Liver (tissue), 9 donors: ENCODE results near the gene FOXR2. TPM values are rescaled to one million over a fixed set of nuclear protein-coding genes. Genes with fewer than 3 reads are reported as not detected.

Source experiments
- DNase-seq: peaks from one replicate; pipeline ENCODE4 v3.0.0-alpha.2; 2017; ENCODE audit warnings: low spot score
- H3K27ac ChIP-seq, 2 donors: one replicate each; pipeline ENCODE4 v1.7.0; 2013; ENCODE audit warnings: inconsistent platforms in 2 of 2, low read length in 2 of 2, control low read depth in 1 of 2, low read depth in 1 of 2, mild to moderate bottlenecking in 1 of 2
- H3K27me3 ChIP-seq, 4 donors: one replicate each; pipeline versions ENCODE4 v1.6.1 to v1.7.0; 2013; ENCODE audit warnings: low read length in 3 of 4, inconsistent platforms in 1 of 4, mild to moderate bottlenecking in 1 of 4, moderate library complexity in 1 of 4; ENCODE audit not compliant: control insufficient read depth in 4 of 4, insufficient read depth in 4 of 4
- H3K36me3 ChIP-seq, 4 donors: one replicate each; pipeline versions ENCODE4 v1.6.1 to v1.7.0; 2013; ENCODE audit warnings: low read length in 3 of 4, mild to moderate bottlenecking in 3 of 4, low read depth in 1 of 4, moderate library complexity in 1 of 4; ENCODE audit not compliant: control insufficient read depth in 4 of 4, insufficient read depth in 3 of 4
- H3K4me1 ChIP-seq, 4 donors: one replicate each; pipeline versions ENCODE4 v1.6.1 to v1.7.0; 2013; ENCODE audit warnings: low read length in 3 of 4, mild to moderate bottlenecking in 3 of 4, moderate library complexity in 1 of 4; ENCODE audit not compliant: control insufficient read depth in 4 of 4, insufficient read depth in 4 of 4
- H3K4me3 ChIP-seq, 3 donors: one replicate each; pipeline versions ENCODE4 v1.6.1 to v1.7.0; 2013; ENCODE audit warnings: low read length in 3 of 3, control low read depth in 1 of 3, low read depth in 1 of 3, mild to moderate bottlenecking in 1 of 3
- H3K9ac ChIP-seq, 2 donors: one replicate each; pipeline ENCODE4 v1.7.0; 2013; ENCODE audit warnings: low read length in 2 of 2, mild to moderate bottlenecking in 2 of 2, moderate library complexity in 2 of 2, control low read depth in 1 of 2, low read depth in 1 of 2
- H3K9me3 ChIP-seq, 4 donors: one replicate each; pipeline versions ENCODE4 v1.6.1 to v1.7.0; 2013; ENCODE audit warnings: low read length in 3 of 4; ENCODE audit not compliant: control insufficient read depth in 4 of 4
- EGR1 ChIP-seq, 2 donors: IDR thresholded peaks; 2 replicates each; pipeline ENCODE4 v1.6.1; 2016 to 2018; ENCODE audit warnings: antibody characterized with exemption in 2 of 2, low read depth in 2 of 2
- FOXA1 ChIP-seq: IDR thresholded peaks from 2 replicates; pipeline ENCODE4 v1.6.1; 2016; ENCODE audit warnings: antibody characterized with exemption
- FOXA2 ChIP-seq: IDR thresholded peaks from 2 replicates; pipeline ENCODE4 v1.6.1; 2016; ENCODE audit warnings: antibody characterized with exemption
- GABPA ChIP-seq, 2 donors: IDR thresholded peaks in 1 of 2; conservative IDR thresholded peaks in 1 of 2; 2 replicates each; pipeline ENCODE4 v1.6.1; 2016; ENCODE audit warnings: antibody characterized with exemption in 2 of 2, mild to moderate bottlenecking in 1 of 2, moderate library complexity in 1 of 2
- HNF4A ChIP-seq, 2 donors: conservative IDR thresholded peaks; 2 replicates each; pipeline ENCODE4 v1.6.1; 2016; ENCODE audit warnings: antibody characterized with exemption in 2 of 2, mild to moderate bottlenecking in 2 of 2
- HNF4G ChIP-seq: IDR thresholded peaks from 2 replicates; pipeline ENCODE4 v1.6.1; 2016; ENCODE audit warnings: antibody characterized with exemption
- NR2F2 ChIP-seq: IDR thresholded peaks from 2 replicates; pipeline ENCODE4 v1.6.1; 2016; ENCODE audit warnings: antibody characterized with exemption
- RAD21 ChIP-seq, 2 donors: IDR thresholded peaks; 2 replicates each; pipeline ENCODE4 v1.6.1; 2016; ENCODE audit warnings: antibody characterized with exemption in 2 of 2, mild to moderate bottlenecking in 2 of 2
- RXRA ChIP-seq, 2 donors: IDR thresholded peaks; 2 replicates each; pipeline ENCODE4 v1.6.1; 2017 to 2018; ENCODE audit warnings: antibody characterized with exemption in 2 of 2, mild to moderate bottlenecking in 1 of 2
- SP1 ChIP-seq: IDR thresholded peaks from 2 replicates; pipeline ENCODE4 v1.6.1; 2018; ENCODE audit warnings: antibody characterized with exemption, mild to moderate bottlenecking
- TAF1 ChIP-seq: conservative IDR thresholded peaks from 2 replicates; pipeline ENCODE4 v1.6.1; 2016; ENCODE audit warnings: antibody characterized with exemption, mild to moderate bottlenecking
- YY1 ChIP-seq: IDR thresholded peaks from 2 replicates; pipeline ENCODE4 v1.6.1; 2016; ENCODE audit warnings: antibody characterized with exemption, mild to moderate bottlenecking
- WGBS: extraction: QIAGEN DNeasy Blood & Tissue Kit; methylation state at CpG from one replicate; pipeline ENCODE4 v1.1.7; 2013; 5-methylcytosine and 5-hydroxymethylcytosine counted together
- polyA plus RNA-seq, 2 donors: library from polyadenylated mRNA; stranded (reverse) in 1 of 2; unstranded in 1 of 2; fragments of 200-250 nt in 1 of 2; fragments of >200 nt in 1 of 2; fragmentation: Nextera tagmentation in 1 of 2; extraction: Ambion mirVana in 1 of 2; gene quantifications; one replicate each; pipeline versions ENCODE4 v1.2.1 to v1.2.3, GENCODE V29; 2013 to 2015
- total RNA-seq, 2 donors: library from RNA; depleted of rRNA; stranded (reverse); fragments of >200 nt; gene quantifications; one replicate each; pipeline ENCODE4 v1.2.3, GENCODE V29; 2014
- TF ChIP-seq, protein P1 (sequence below): IDR thresholded peaks from 2 replicates; pipeline ENCODE4 v1.6.1; 2016; ENCODE audit warnings: antibody characterized with exemption, mild to moderate bottlenecking
- TF ChIP-seq, protein P2 (sequence below): IDR thresholded peaks from 2 replicates; pipeline ENCODE4 v1.6.1; 2016; ENCODE audit warnings: antibody characterized with exemption
- TF ChIP-seq, protein P3 (sequence below): fragments of 150-350 bp; IDR thresholded peaks from 2 replicates; pipeline ENCODE4 v1.5.1; 2017; ENCODE audit warnings: improper control_type of control experiment, low read depth, low read length; ENCODE audit not compliant: missing input control
- TF ChIP-seq, protein P4 (sequence below): IDR thresholded peaks from 2 replicates; pipeline ENCODE4 v1.6.1; 2016; ENCODE audit warnings: antibody characterized with exemption
- TF ChIP-seq, protein P5 (sequence below): IDR thresholded peaks from 2 replicates; pipeline ENCODE4 v1.6.1; 2016; ENCODE audit warnings: antibody characterized with exemption
- donor health status: healthy.
- donor health status: healthy.
- donor health status: healthy.
- donor health status: healthy.
- donor health status: healthy.

Gene FOXR2, protein sequence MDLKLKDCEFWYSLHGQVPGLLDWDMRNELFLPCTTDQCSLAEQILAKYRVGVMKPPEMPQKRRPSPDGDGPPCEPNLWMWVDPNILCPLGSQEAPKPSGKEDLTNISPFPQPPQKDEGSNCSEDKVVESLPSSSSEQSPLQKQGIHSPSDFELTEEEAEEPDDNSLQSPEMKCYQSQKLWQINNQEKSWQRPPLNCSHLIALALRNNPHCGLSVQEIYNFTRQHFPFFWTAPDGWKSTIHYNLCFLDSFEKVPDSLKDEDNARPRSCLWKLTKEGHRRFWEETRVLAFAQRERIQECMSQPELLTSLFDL
- total RNA-seq (not detected), polyA plus RNA-seq (not detected)

DNA sequence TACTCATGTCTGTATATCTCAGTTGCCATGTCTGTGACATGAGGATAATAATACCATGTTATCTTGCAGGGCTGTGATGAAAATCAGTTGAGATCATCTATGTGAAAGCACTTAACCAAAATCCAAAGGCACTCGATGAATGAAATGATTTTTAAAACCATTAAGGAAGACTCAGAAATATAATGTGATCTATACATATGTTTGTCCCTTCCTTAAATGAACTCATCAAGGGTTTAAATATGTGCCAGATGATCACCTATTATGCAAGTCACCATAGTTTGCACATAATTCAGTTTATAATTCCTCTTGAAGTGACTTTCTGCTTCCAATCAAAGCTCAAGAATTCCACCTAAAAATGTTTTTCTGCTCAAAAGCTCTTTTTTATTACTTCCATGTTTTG, at the start of gene FOXR2:
Gene FOXR2 (plus strand): TSS at position 301 of the 400 bp plus-strand sequence. CDS start 312 bp downstream, outside the sequence.
- Histone ChIP-seq H3K27ac (no peak within 1 kb of the TSS), H3K36me3 (no peaks in the 10 kb centered on the region), H3K9me3 (no peaks in the 10 kb centered on the region), H3K27me3 (peaks cover 0 to 3% (median 0%) of the 10 kb centered on the region in 4 donors), H3K4me1 (peaks cover 0 to 9% (median 1%) of the 10 kb centered on the region in 4 donors), H3K4me3 (no peak within 1 kb of the TSS), H3K9ac (no peak within 1 kb of the TSS)
- no peak for DNase-seq
- WGBS, result 95% methylated on average over 1 of the region's 1 CpG
- no peak for TF ChIP-seq RAD21 (IDR thresholded peaks at IDR 0.05)
- no peak for TF ChIP-seq YY1
- TF ChIP-seq TAF1, result no peak
- no peak for TF ChIP-seq RXRA (IDR thresholded peaks at IDR 0.05)
- TF ChIP-seq, protein P1, sequence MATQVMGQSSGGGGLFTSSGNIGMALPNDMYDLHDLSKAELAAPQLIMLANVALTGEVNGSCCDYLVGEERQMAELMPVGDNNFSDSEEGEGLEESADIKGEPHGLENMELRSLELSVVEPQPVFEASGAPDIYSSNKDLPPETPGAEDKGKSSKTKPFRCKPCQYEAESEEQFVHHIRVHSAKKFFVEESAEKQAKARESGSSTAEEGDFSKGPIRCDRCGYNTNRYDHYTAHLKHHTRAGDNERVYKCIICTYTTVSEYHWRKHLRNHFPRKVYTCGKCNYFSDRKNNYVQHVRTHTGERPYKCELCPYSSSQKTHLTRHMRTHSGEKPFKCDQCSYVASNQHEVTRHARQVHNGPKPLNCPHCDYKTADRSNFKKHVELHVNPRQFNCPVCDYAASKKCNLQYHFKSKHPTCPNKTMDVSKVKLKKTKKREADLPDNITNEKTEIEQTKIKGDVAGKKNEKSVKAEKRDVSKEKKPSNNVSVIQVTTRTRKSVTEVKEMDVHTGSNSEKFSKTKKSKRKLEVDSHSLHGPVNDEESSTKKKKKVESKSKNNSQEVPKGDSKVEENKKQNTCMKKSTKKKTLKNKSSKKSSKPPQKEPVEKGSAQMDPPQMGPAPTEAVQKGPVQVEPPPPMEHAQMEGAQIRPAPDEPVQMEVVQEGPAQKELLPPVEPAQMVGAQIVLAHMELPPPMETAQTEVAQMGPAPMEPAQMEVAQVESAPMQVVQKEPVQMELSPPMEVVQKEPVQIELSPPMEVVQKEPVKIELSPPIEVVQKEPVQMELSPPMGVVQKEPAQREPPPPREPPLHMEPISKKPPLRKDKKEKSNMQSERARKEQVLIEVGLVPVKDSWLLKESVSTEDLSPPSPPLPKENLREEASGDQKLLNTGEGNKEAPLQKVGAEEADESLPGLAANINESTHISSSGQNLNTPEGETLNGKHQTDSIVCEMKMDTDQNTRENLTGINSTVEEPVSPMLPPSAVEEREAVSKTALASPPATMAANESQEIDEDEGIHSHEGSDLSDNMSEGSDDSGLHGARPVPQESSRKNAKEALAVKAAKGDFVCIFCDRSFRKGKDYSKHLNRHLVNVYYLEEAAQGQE, result no peak
- no peak for TF ChIP-seq HNF4A (conservative IDR thresholded peaks at IDR 0.05)
- no peak for TF ChIP-seq FOXA1
- TF ChIP-seq FOXA2, result no peak
- no peak for TF ChIP-seq GABPA (IDR thresholded peaks at IDR 0.05 in 1 of 2, conservative IDR thresholded peaks at IDR 0.05 in 1 of 2)
- TF ChIP-seq EGR1 (IDR thresholded peaks at IDR 0.05; ENCODE audit: low read depth in 2 of 2), result no peak

DNA sequence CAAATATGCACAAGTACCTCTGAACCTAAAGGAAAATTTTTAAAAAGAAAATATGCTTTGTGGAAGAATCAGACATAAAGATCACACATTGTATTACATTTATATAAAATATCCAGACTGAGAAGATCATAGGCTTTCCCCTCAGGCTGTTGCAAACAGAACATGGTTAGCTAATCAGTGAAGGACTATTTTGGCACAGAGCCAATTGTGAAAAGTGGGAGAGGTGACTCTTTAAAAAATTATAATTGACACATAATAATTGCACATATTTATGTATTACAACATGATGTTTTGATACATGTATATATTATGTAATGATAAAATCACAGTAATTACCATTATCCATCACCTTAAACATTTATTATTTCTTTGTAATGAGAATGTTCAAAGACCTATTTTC, 44.1 kb upstream of the FOXR2 start:
- Histone ChIP-seq H3K36me3 (no peaks in the 10 kb centered on the region), H3K4me1 (no peaks in the 10 kb centered on the region), H3K9me3 (no peaks in the 10 kb centered on the region), H3K27ac (no peak overlapping the region), H3K4me3 (no peak overlapping the region), H3K27me3 (no peaks in the 10 kb centered on the region), H3K9ac (no peak overlapping the region)
- no peak for DNase-seq
- TF ChIP-seq, protein P2, sequence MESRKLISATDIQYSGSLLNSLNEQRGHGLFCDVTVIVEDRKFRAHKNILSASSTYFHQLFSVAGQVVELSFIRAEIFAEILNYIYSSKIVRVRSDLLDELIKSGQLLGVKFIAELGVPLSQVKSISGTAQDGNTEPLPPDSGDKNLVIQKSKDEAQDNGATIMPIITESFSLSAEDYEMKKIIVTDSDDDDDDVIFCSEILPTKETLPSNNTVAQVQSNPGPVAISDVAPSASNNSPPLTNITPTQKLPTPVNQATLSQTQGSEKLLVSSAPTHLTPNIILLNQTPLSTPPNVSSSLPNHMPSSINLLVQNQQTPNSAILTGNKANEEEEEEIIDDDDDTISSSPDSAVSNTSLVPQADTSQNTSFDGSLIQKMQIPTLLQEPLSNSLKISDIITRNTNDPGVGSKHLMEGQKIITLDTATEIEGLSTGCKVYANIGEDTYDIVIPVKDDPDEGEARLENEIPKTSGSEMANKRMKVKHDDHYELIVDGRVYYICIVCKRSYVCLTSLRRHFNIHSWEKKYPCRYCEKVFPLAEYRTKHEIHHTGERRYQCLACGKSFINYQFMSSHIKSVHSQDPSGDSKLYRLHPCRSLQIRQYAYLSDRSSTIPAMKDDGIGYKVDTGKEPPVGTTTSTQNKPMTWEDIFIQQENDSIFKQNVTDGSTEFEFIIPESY, result no peak
- TF ChIP-seq FOXA2 (no peak), HNF4G (no peak), SP1 (no peak), EGR1 (IDR thresholded peaks at IDR 0.05; ENCODE audit: low read depth in 2 of 2) (no peak), GABPA (IDR thresholded peaks at IDR 0.05 in 1 of 2, conservative IDR thresholded peaks at IDR 0.05 in 1 of 2) (no peak), RXRA (IDR thresholded peaks at IDR 0.05) (no peak), FOXA1 (no peak), HNF4A (conservative IDR thresholded peaks at IDR 0.05) (no peak), TAF1 (no peak), YY1 (no peak), NR2F2 (no peak), RAD21 (IDR thresholded peaks at IDR 0.05) (no peak)
- TF ChIP-seq, protein P3, sequence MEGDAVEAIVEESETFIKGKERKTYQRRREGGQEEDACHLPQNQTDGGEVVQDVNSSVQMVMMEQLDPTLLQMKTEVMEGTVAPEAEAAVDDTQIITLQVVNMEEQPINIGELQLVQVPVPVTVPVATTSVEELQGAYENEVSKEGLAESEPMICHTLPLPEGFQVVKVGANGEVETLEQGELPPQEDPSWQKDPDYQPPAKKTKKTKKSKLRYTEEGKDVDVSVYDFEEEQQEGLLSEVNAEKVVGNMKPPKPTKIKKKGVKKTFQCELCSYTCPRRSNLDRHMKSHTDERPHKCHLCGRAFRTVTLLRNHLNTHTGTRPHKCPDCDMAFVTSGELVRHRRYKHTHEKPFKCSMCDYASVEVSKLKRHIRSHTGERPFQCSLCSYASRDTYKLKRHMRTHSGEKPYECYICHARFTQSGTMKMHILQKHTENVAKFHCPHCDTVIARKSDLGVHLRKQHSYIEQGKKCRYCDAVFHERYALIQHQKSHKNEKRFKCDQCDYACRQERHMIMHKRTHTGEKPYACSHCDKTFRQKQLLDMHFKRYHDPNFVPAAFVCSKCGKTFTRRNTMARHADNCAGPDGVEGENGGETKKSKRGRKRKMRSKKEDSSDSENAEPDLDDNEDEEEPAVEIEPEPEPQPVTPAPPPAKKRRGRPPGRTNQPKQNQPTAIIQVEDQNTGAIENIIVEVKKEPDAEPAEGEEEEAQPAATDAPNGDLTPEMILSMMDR, result no peak
- TF ChIP-seq, protein P4, sequence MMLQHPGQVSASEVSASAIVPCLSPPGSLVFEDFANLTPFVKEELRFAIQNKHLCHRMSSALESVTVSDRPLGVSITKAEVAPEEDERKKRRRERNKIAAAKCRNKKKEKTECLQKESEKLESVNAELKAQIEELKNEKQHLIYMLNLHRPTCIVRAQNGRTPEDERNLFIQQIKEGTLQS, result no peak
- TF ChIP-seq, protein P5, sequence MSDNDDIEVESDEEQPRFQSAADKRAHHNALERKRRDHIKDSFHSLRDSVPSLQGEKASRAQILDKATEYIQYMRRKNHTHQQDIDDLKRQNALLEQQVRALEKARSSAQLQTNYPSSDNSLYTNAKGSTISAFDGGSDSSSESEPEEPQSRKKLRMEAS, result no peak
- TF ChIP-seq, protein P1, result no peak
